Measurements from ENCODE around the gene VAV2.

Gene VAV2

GRCh38 chr9:133851693-133852092, 140.4 kb downstream of the VAV2 start:
- ChIA-PET CTCF (no interaction called here), POLR2A (ENCODE audit: low non-redundant PET) (no interaction called here)
- DNase-seq (ENCODE audit: low spot score), result no peak
- TF ChIP-seq CTCF (conservative IDR thresholded peaks at IDR 0.05; ENCODE audit: low read depth), result no peak
- no peak overlapping the region for H3K27ac ChIP-seq

GRCh38 chr9:133850937-133851336, 141.2 kb downstream of the VAV2 start:
- TF ChIP-seq CTCF (conservative IDR thresholded peaks at IDR 0.05; ENCODE audit: low read depth), result no peak
- no peak for DNase-seq (ENCODE audit: low spot score)
- CTCF ChIA-PET, result interaction anchor here (0.6 kb wide), 1 partner anchor 53 kb away, joined by 6 read pairs; no protein-coding TSS in a partner anchor
- POLR2A ChIA-PET (ENCODE audit: low non-redundant PET), result no interaction called here
- H3K27ac ChIP-seq, result peak overlapping the region; percentile 50

GRCh38 chr9:133850161-133850560, 142.0 kb downstream of the VAV2 start:
- no peak for DNase-seq (ENCODE audit: low spot score)
- no peak for TF ChIP-seq CTCF (conservative IDR thresholded peaks at IDR 0.05; ENCODE audit: low read depth)
- peak overlapping the region; percentile 50 for H3K27ac ChIP-seq
- ChIA-PET CTCF (no interaction called here), POLR2A (ENCODE audit: low non-redundant PET) (interaction anchor here (0.7 kb wide), 1 partner anchor 30 kb away, joined by 3 read pairs; no protein-coding TSS in a partner anchor)

- DNase-seq (ENCODE audit: low spot score), result no peak
- H3K27ac ChIP-seq, result peak overlapping the region; percentile 50
- TF ChIP-seq CTCF (conservative IDR thresholded peaks at IDR 0.05; ENCODE audit: low read depth), result no peak
- POLR2A ChIA-PET (ENCODE audit: low non-redundant PET), result no interaction called here
- CTCF ChIA-PET, result interaction anchor here (0.6 to 0.9 kb wide), 2 partner anchors 67 to 96 kb away, joined by 3 to 4 read pairs; no protein-coding TSS in a partner anchor
Measured at GRCh38 chr9:133849110-133849670, 142.9 kb downstream of the VAV2 start.

- ChIA-PET CTCF (interaction anchor here (0.9 kb wide), 1 partner anchor 66 kb away, joined by 3 read pairs; no protein-coding TSS in a partner anchor), POLR2A (ENCODE audit: low non-redundant PET) (no interaction called here)
- TF ChIP-seq CTCF (conservative IDR thresholded peaks at IDR 0.05; ENCODE audit: low read depth), result no peak
- peak overlapping the region; percentile 50 for H3K27ac ChIP-seq
- DNase-seq (ENCODE audit: low spot score), result no peak
Measured at GRCh38 chr9:133848471-133849109, 143.5 kb downstream of the VAV2 start.

GRCh38 chr9:133846483-133847090, 145.5 kb downstream of the VAV2 start:
- no peak for TF ChIP-seq CTCF (conservative IDR thresholded peaks at IDR 0.05; ENCODE audit: low read depth)

More at GRCh38 chr9:133846483-133847090, 145.5 kb downstream of the VAV2 start:
- ChIA-PET POLR2A (ENCODE audit: low non-redundant PET) (no interaction called here), CTCF (no interaction called here)
- DNase-seq (ENCODE audit: low spot score), result no peak
- H3K27ac ChIP-seq, result peak overlapping the region; percentile 58

Data from RWPE1 (cell line).